Neural cell (in vitro differentiated cells): Measurements from ENCODE around the gene DCP1A.

Source experiments
- CTCF ChIP-seq: fragments of 450-650 bp; IDR thresholded peaks from 2 replicates; pipeline ENCODE4 v1.5.1; 2014; ENCODE audit warnings: antibody characterized with exemption, mild to moderate bottlenecking, moderate library complexity; ENCODE audit not compliant: poor library complexity, severe bottlenecking
- EZH2 ChIP-seq: fragments of 200-600, 300-800 bp; shearing (Covaris generic), sonication (generic); IDR thresholded peaks from 2 replicates; pipeline ENCODE4 v1.6.1; 2014; ENCODE audit warnings: antibody characterized with exemption, low read length, borderline replicate concordance, mild to moderate bottlenecking; ENCODE audit not compliant: insufficient read depth, poor library complexity, severe bottlenecking
- MXI1 ChIP-seq: fragments of 450-650 bp; conservative IDR thresholded peaks from 2 replicates; pipeline ENCODE4 v1.6.1; 2014; ENCODE audit warnings: antibody characterized with exemption, mild to moderate bottlenecking; ENCODE audit not compliant: poor library complexity, severe bottlenecking
- POLR2AphosphoS5 ChIP-seq: IDR thresholded peaks from 2 replicates; pipeline ENCODE4 v1.6.1; 2012
- RAD21 ChIP-seq: fragments of 450-650 bp; conservative IDR thresholded peaks from 2 replicates; pipeline ENCODE4 v1.6.1; 2014; ENCODE audit warnings: antibody characterized with exemption, mild to moderate bottlenecking, moderate library complexity
- REST ChIP-seq: IDR thresholded peaks from 2 replicates; pipeline ENCODE4 v1.6.1; 2012; ENCODE audit warnings: borderline replicate concordance
- TAF1 ChIP-seq: IDR thresholded peaks from 2 replicates; pipeline ENCODE4 v1.6.1; 2012; ENCODE audit warnings: low read depth

GRCh38 chr3:53243785-53244184, 103.6 kb downstream of the DCP1A start:
- TF ChIP-seq CTCF (no peak), MXI1 (no peak), EZH2 (no peak), REST (no peak), RAD21 (no peak), TAF1 (no peak), POLR2AphosphoS5 (no peak)
